Measurements from ENCODE around the gene DAP.
A peak's percentile ranks its signal among the peaks of the same experiment; 100 is the strongest.

DAP gene

GRCh38 chr5:10708189-10708944, 52.7 kb downstream of the DAP start:
- DNase-seq = no peak

GRCh38 chr5:10707198-10708142, 53.6 kb downstream of the DAP start:
- DNase-seq = no peak

GRCh38 chr5:10706326-10706725, 54.7 kb downstream of the DAP start:
- no peak for DNase-seq

GRCh38 chr5:10705747-10706146, 55.3 kb downstream of the DAP start:
- DNase-seq = no peak

GRCh38 chr5:10704949-10705621, 55.9 kb downstream of the DAP start:
- DNase-seq = peak; percentile 13

GRCh38 chr5:10703676-10704075, 57.4 kb downstream of the DAP start:
- no peak for DNase-seq

GRCh38 chr5:10702911-10703491, 58.0 kb downstream of the DAP start:
- DNase-seq = no peak

- DNase-seq = no peak
Observed at GRCh38 chr5:10702040-10702629, 58.9 kb downstream of the DAP start.

GRCh38 chr5:10701567-10702039, 59.4 kb downstream of the DAP start:
- peak; percentile 39 for DNase-seq

GRCh38 chr5:10700516-10700915, 60.5 kb downstream of the DAP start:
- DNase-seq = no peak

DNA sequence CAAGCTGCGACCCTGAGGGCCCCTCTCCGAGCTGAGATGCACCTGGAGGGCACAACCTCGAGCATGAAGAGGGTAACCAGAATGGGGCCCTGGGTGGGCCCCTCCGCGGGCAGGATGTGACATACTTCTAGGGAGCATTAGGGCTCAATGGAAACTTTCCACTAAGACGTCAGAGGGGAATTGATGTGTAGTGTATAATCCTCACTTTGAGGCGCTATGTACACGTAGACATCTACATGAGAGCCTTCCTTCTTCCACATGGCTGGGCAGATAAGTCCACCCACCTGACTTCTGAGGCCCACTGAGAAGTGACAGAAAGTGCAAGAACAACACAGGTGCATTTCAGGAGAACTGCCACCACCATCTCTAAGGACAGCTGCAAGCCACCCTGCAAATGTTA, 61.0 kb downstream of the DAP start:
- DNase-seq = no peak

DNA sequence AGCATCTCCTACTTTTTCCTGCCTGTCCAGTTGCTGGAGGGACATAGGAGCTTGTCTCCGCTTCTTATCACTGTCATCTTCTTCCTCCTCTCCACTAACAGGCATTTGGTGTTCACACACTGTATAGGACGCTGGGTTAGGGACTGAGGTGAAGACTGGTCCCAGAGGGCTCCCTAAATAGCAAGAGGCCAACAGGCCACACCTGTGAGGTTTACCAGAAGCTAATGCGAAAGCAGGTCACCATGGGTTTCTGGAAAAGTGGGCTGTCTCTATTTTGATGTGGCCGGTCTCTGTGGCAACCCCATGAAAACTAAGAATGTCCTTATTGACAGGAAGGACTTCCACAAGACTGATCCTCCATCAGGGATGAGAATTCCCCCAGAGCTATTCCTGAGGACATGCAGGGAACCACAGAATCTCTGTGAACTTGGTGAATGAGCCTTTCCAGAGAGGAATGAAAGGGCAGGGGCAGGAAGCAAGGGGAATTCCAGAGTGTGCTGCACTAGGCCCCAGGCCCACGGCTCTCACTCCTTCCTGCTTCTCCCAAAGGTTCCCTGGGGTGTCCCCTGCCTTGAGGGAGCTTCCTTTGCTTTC, 61.7 kb downstream of the DAP start:
- no peak for DNase-seq

- DNase-seq = no peak
Observed at GRCh38 chr5:10695759-10696543, 65.1 kb downstream of the DAP start.

DNA sequence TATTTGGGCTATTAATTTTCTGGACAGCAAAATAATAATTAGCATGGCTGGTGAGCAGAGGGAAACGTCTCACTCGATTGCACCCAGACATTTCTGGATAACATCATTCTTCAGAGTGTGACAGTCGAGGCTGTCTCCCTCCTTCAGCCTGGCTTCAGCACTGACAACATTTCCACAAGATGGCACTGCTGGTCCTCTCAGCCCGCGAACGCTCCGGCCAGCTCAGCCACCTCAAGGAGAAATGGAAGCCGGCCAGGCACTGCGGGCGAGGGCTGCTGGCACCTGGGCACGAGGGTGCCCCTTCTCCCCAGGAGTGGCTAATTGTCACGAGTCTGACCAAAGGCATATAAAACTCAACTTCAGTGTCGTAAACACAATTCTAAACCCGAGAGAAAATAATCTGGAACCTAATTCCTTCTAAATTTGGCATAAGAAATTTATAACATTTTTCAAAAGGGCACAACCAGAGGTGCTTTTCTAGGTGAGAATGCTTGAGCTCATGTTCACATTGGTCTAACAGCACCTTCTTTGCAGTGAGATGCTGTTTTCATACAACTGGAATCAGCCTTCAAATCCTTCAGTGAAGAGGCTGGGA, 65.9 kb downstream of the DAP start:
- no peak for DNase-seq

DNA sequence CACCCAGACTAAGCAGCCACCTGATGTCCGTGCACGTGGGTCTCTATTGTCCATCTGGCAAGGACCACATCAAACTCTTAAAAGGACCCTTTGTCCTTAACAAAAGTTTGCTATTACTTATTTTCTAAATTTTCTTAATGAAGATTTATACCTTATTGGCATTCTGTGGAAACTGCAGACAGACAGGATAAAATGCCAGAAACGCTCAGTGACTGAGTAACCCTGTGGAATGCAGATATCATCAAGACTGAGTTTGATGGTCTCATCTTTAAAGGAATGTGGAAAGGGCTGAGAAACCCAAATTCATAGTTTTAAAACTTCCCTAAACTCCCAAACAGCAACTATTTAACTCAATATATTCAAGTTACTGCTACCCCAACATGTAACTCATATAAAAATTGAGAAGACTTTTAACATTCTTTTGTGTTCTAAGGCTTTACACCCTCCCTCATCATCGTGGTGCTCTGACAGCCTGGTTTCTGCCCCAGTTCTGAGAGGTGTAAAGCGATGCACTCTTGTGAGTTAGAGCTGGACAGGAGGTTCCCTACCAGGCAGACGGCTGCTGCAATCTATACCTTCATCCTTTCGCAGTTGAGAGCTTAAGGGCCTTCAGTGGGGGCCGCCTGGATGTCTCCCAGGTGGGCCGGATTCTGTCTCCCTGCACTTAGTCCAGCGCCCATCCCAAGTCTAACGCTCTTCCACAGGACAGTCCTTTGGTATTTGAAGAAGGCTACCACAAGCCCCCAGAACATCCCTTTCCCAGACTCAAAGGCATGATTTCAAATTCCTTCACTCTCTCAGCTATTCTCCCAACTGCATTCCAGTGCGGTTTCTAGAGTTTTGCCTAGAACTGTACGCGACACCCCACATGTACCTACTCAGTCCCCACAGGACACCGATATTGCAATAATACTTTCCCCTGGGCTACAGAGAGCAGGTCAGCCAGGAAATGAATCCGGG, 68.9 kb downstream of the DAP start:
- no peak for DNase-seq

- DNase-seq = no peak
Observed at GRCh38 chr5:10690460-10691440, 70.3 kb downstream of the DAP start.

- no peak for DNase-seq
Observed at GRCh38 chr5:10689391-10690081, 71.5 kb downstream of the DAP start.

Data from CD4-positive, alpha-beta T cell treated with Interleukin-6 for 4 hours (primary cell).